H9 (cell line): ENCODE results near the gene NFKBIA. TPM values are rescaled to one million over a fixed set of nuclear protein-coding genes. Genes with fewer than 3 reads are reported as not detected.

Source experiments
- DNase-seq: peaks from one replicate; pipeline ENCODE4 v3.0.0-alpha.2; 2017
- H2AFZ ChIP-seq: one replicate; pipeline ENCODE4 v1.6.1; 2013; ENCODE audit warnings: mild to moderate bottlenecking, low read length, control low read depth, moderate library complexity
- H2AK5ac ChIP-seq: 2 replicates; pipeline ENCODE4 v1.6.1; 2013; ENCODE audit warnings: low read length, control low read depth, mixed read lengths; ENCODE audit not compliant: insufficient read length
- H2BK120ac ChIP-seq: one replicate; pipeline ENCODE4 v1.6.1; 2013; ENCODE audit warnings: low read depth, mild to moderate bottlenecking, low read length, control low read depth, inconsistent platforms; ENCODE audit not compliant: poor library complexity, severe bottlenecking
- H2BK12ac ChIP-seq: 2 replicates; pipeline ENCODE4 v1.6.1; 2013; ENCODE audit warnings: low read length, control low read depth, mixed read lengths, low read depth; ENCODE audit not compliant: insufficient read length
- H2BK15ac ChIP-seq: 2 replicates; pipeline ENCODE4 v1.6.1; 2013; ENCODE audit warnings: low read depth, low read length, control low read depth
- H2BK20ac ChIP-seq: one replicate; pipeline ENCODE4 v1.6.1; 2013; ENCODE audit warnings: low read depth, mild to moderate bottlenecking, low read length, control low read depth, inconsistent platforms; ENCODE audit not compliant: poor library complexity, severe bottlenecking
- H2BK5ac ChIP-seq: 2 replicates; pipeline ENCODE4 v1.6.1; 2013; ENCODE audit warnings: low read length, control low read depth, mixed read lengths; ENCODE audit not compliant: insufficient read length
- H3K14ac ChIP-seq: 2 replicates; pipeline ENCODE4 v1.6.1; 2013; ENCODE audit warnings: low read length, control low read depth; ENCODE audit not compliant: insufficient read depth
- H3K18ac ChIP-seq: 2 replicates; pipeline ENCODE4 v1.6.1; 2013; ENCODE audit warnings: low read depth, mild to moderate bottlenecking, mixed read lengths, low read length, control low read depth; ENCODE audit not compliant: insufficient read length
- H3K23ac ChIP-seq: 2 replicates; pipeline ENCODE4 v1.6.1; 2013; ENCODE audit warnings: low read length, control low read depth, mixed read lengths, low read depth; ENCODE audit not compliant: insufficient read length
- H3K23me2 ChIP-seq: 2 replicates; pipeline ENCODE4 v1.6.1; 2013; ENCODE audit warnings: low read depth, mild to moderate bottlenecking, mixed read lengths, low read length, control low read depth; ENCODE audit not compliant: insufficient read length, poor library complexity, severe bottlenecking
- H3K27ac ChIP-seq: 2 replicates; pipeline ENCODE4 v1.5.1; 2013; ENCODE audit warnings: low read length, control low read depth, mixed read lengths, low read depth; ENCODE audit not compliant: insufficient read length
- H3K27me3 ChIP-seq: 2 replicates; pipeline ENCODE4 v1.6.1; 2013; ENCODE audit warnings: low read length, control low read depth, inconsistent platforms; ENCODE audit not compliant: insufficient read depth
- H3K4ac ChIP-seq: 2 replicates; pipeline ENCODE4 v1.6.1; 2013; ENCODE audit warnings: low read depth, mild to moderate bottlenecking, control low read depth, inconsistent platforms, low read length, moderate library complexity
- H3K4me1 ChIP-seq: 2 replicates; pipeline ENCODE4 v1.6.1; 2013; ENCODE audit warnings: low read length, control low read depth, inconsistent platforms; ENCODE audit not compliant: insufficient read depth
- H3K4me2 ChIP-seq: 2 replicates; pipeline ENCODE4 v1.6.1; 2013; ENCODE audit warnings: low read length, control low read depth, mixed read lengths; ENCODE audit not compliant: insufficient read length, insufficient read depth
- H3K56ac ChIP-seq: 2 replicates; pipeline ENCODE4 v1.6.1; 2013; ENCODE audit warnings: low read depth, mild to moderate bottlenecking, mixed read lengths, low read length, control low read depth; ENCODE audit not compliant: insufficient read length
- H3K79me1 ChIP-seq: 2 replicates; pipeline ENCODE4 v1.6.1; 2013; ENCODE audit warnings: low read depth, mild to moderate bottlenecking, moderate library complexity, low read length, control low read depth, inconsistent platforms; ENCODE audit not compliant: insufficient read depth, poor library complexity, severe bottlenecking
- H3K79me2 ChIP-seq: 2 replicates; pipeline ENCODE4 v1.6.1; 2013; ENCODE audit warnings: low read length, control low read depth, inconsistent platforms; ENCODE audit not compliant: insufficient read depth
- H3K9ac ChIP-seq: 2 replicates; pipeline ENCODE4 v1.6.1; 2013; ENCODE audit warnings: low read length, control low read depth, mixed read lengths; ENCODE audit not compliant: insufficient read length; ENCODE audit errors: extremely low read depth
- H3K9me3 ChIP-seq: one replicate; pipeline ENCODE4 v1.6.1; 2013; ENCODE audit warnings: low read depth, low read length, inconsistent platforms; ENCODE audit not compliant: control insufficient read depth
- H3T11ph ChIP-seq: one replicate; pipeline ENCODE4 v1.6.1; 2013; ENCODE audit warnings: mild to moderate bottlenecking, low read length, control low read depth, inconsistent platforms
- H4K20me1 ChIP-seq: one replicate; pipeline ENCODE4 v1.6.1; 2013; ENCODE audit not compliant: control insufficient read depth, insufficient read length, insufficient read depth
- H4K5ac ChIP-seq: 2 replicates; pipeline ENCODE4 v1.6.1; 2013; ENCODE audit warnings: low read depth, mild to moderate bottlenecking, mixed read lengths, low read length, control low read depth; ENCODE audit not compliant: insufficient read length
- H4K8ac ChIP-seq: replicated peaks from 2 replicates; pipeline ENCODE4 v1.6.1; 2013; ENCODE audit warnings: low read length, control low read depth, mixed read lengths, low read depth; ENCODE audit not compliant: insufficient read length
- H4K91ac ChIP-seq: 2 replicates; pipeline ENCODE4 v1.6.1; 2013; ENCODE audit warnings: low read depth, mild to moderate bottlenecking, moderate library complexity, mixed read lengths, low read length, control low read depth; ENCODE audit not compliant: insufficient read length
- H3K27ac Mint-ChIP-seq, 3 experiments: 2 replicates in 2 of 3; 3 replicates in 1 of 3; pipeline ENCODE4 v1.8.0; 2020 to 2021; ENCODE audit warnings: mixed read lengths in 3 of 3, mild to moderate bottlenecking in 1 of 3, moderate library complexity in 1 of 3
- H3K27me3 Mint-ChIP-seq: 2 replicates; pipeline ENCODE4 v1.8.0; 2021; ENCODE audit warnings: low read depth, mild to moderate bottlenecking, moderate library complexity, mixed read lengths
- H3K36me3 Mint-ChIP-seq, 3 experiments: 2 replicates in 2 of 3; 3 replicates in 1 of 3; pipeline ENCODE4 v1.8.0; 2020 to 2021; ENCODE audit warnings: low read depth in 3 of 3, mixed read lengths in 3 of 3; ENCODE audit not compliant: insufficient read depth in 1 of 3
- H3K4me1 Mint-ChIP-seq, 2 experiments: 2 replicates each; pipeline ENCODE4 v1.8.0; 2020; ENCODE audit warnings: mixed read lengths in 2 of 2
- H3K4me3 Mint-ChIP-seq, 2 experiments: 2 replicates in 1 of 2; 3 replicates in 1 of 2; pipeline ENCODE4 v1.8.0; 2020 to 2021; ENCODE audit warnings: mild to moderate bottlenecking in 2 of 2, mixed read lengths in 2 of 2, moderate library complexity in 1 of 2
- H3K9me3 Mint-ChIP-seq, 2 experiments: 2 replicates in 1 of 2; 3 replicates in 1 of 2; pipeline ENCODE4 v1.8.0; 2020; ENCODE audit warnings: mild to moderate bottlenecking in 2 of 2, mixed read lengths in 2 of 2, moderate library complexity in 1 of 2
- WGBS: extraction: QIAGEN DNeasy Blood & Tissue Kit; methylation state at CpG from one replicate; pipeline ENCODE4 v1.1.7; 2013; ENCODE audit warnings: missing lambda C conversion rate, low lambda C conversion rate, mixed read lengths; ENCODE audit not compliant: insufficient read length; ENCODE audit errors: extremely low coverage; 5-methylcytosine and 5-hydroxymethylcytosine counted together
- total RNA-seq: library from RNA; stranded (reverse); gene quantifications from 2 replicates; pipeline ENCODE4 v1.2.1, GENCODE V29; 2021
- TF ChIP-seq, protein P1 (sequence below): fragments of 200-600 bp; sonication (generic); conservative IDR thresholded peaks from 3 replicates; pipeline ENCODE4 v1.8.0; 2021; ENCODE audit warnings: antibody characterized with exemption, mild to moderate bottlenecking

The NFKBIA gene
- total RNA-seq, 1 experiment from 2014 or later = 38.4 TPM

DNA sequence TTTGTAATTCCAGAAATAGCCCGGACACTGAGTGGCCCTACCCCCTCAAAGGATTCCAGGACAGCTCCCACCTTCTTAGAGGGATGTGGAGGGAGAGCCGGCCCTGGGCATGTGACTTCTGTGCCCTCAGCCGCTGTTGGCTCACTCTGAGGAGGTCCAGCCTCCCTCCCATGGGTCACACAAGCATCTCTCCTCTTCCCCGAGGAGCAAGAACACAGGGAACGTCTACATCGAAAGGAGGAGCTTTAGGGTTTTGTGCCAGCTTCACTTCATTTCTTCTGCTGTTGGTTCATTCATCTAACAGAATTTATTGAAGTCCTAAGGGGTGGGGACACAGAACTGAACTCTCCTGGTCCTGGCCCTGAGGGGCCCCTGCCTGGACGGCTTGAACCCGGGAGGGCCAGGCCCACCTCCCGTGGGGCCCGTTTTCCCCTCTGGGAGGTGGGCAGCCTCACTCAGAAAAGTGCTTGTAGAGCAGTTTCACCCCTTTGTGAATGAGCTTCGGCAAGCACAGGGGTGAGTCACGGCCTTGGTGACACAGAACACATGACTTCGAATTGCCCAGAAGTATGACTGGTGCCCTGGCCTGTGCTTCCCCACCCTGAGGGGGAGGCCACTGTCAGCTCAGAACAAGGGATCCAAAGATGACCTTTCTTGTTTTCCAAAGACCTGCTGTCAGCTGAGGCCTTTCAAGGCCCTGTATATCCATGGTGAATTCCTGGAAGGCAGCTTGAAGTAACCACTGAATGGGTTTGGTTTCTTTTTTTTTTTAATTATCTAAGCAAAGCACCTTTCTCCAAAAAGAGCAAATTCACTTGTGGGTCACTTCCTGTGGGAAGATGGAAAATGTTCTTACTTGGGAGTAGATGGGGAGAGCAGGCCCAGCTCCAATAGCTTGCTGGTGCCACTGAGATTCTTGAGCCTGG is 39.2 kb downstream of the NFKBIA start:
- Histone ChIP-seq H4K8ac (no peak overlapping the region), H3K79me2 (no peaks in the 10 kb centered on the region), H2AK5ac (no peak overlapping the region), H2BK120ac (no peak overlapping the region), H4K5ac (no peak overlapping the region), H4K91ac (no peak overlapping the region), H4K20me1 (no peaks in the 10 kb centered on the region), H2BK12ac (no peak overlapping the region), H3K18ac (no peak overlapping the region), H3K23me2 (no peaks in the 10 kb centered on the region), H3K23ac (no peak overlapping the region), H3K79me1 (no peaks in the 10 kb centered on the region), H2BK15ac (no peak overlapping the region), H3K9ac (no peak overlapping the region), H3K27ac (no peak overlapping the region), H3K4ac (no peak overlapping the region), H3T11ph (no peak overlapping the region), H3K14ac (no peak overlapping the region), H2BK5ac (no peak overlapping the region), H2AFZ (no peak overlapping the region), H3K4me1 (no peaks in the 10 kb centered on the region; the same call in 1 of the 2 replicates), H3K4me2 (no peak overlapping the region), H3K56ac (no peak overlapping the region), H3K27me3 (no peaks in the 10 kb centered on the region), H3K9me3 (no peaks in the 10 kb centered on the region), H2BK20ac (no peak overlapping the region)
- TF ChIP-seq, protein P1, sequence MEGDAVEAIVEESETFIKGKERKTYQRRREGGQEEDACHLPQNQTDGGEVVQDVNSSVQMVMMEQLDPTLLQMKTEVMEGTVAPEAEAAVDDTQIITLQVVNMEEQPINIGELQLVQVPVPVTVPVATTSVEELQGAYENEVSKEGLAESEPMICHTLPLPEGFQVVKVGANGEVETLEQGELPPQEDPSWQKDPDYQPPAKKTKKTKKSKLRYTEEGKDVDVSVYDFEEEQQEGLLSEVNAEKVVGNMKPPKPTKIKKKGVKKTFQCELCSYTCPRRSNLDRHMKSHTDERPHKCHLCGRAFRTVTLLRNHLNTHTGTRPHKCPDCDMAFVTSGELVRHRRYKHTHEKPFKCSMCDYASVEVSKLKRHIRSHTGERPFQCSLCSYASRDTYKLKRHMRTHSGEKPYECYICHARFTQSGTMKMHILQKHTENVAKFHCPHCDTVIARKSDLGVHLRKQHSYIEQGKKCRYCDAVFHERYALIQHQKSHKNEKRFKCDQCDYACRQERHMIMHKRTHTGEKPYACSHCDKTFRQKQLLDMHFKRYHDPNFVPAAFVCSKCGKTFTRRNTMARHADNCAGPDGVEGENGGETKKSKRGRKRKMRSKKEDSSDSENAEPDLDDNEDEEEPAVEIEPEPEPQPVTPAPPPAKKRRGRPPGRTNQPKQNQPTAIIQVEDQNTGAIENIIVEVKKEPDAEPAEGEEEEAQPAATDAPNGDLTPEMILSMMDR = no peak
- Mint-ChIP-seq H3K27me3 (no peaks in the 10 kb centered on the region), H3K4me3 (no peak overlapping the region), H3K36me3 (no peaks in the 10 kb centered on the region), H3K9me3 (no peaks in the 10 kb centered on the region), H3K4me1 (peaks cover 20 to 27% of the 10 kb centered on the region in 2 experiments), H3K27ac (no peak overlapping the region; a peak in 1 of 7 replicates)
- WGBS = no CpG with 5 or more reads among the region's 13 CpGs
- DNase-seq = no peak
